GM11168 (cell line): Measurements from ENCODE around the gene HSPBP1.

Experiments used
- in situ Hi-C: fragments of 300-500 bp; cut with MboI; formaldehyde crosslinking; loops from one replicate; pipeline ENCODE4 v1.12.0; 2022; ENCODE audit warnings: low sequenced_read_pairs; ENCODE audit not compliant: unreplicated experiment

HSPBP1 gene

GRCh38 chr19:55305983-55306562 lies 26.2 kb upstream of the HSPBP1 start:
- in situ Hi-C loops, result no loop called here

GRCh38 chr19:55305491-55305890 lies 25.6 kb upstream of the HSPBP1 start:
- in situ Hi-C loops, result no loop called here

GRCh38 chr19:55304980-55305379 lies 25.1 kb upstream of the HSPBP1 start:
- in situ Hi-C loops, result no loop called here

GRCh38 chr19:55304279-55304978 lies 24.5 kb upstream of the HSPBP1 start:
- in situ Hi-C loops, result no loop called here

- in situ Hi-C loops, result no loop called here
Observed at GRCh38 chr19:55303477-55303876, 23.6 kb upstream of the HSPBP1 start.

- in situ Hi-C loops, result no loop called here
Observed at GRCh38 chr19:55302318-55302703, 22.4 kb upstream of the HSPBP1 start.

- in situ Hi-C loops, result no loop called here
Observed at GRCh38 chr19:55301459-55302317, 21.8 kb upstream of the HSPBP1 start.

GRCh38 chr19:55300886-55301458 lies 21.1 kb upstream of the HSPBP1 start:
- in situ Hi-C loops, result no loop called here

GRCh38 chr19:55299991-55300390 lies 20.1 kb upstream of the HSPBP1 start:
- in situ Hi-C loops, result loop anchor here (10.0 kb wide), 1 partner anchor 115 kb away; no protein-coding TSS in a partner anchor

GRCh38 chr19:55297267-55297666 lies 17.4 kb upstream of the HSPBP1 start:
- in situ Hi-C loops, result loop anchor here (10.0 kb wide), 1 partner anchor 118 kb away; no protein-coding TSS in a partner anchor

GRCh38 chr19:55289117-55289796 lies 9.3 kb upstream of the HSPBP1 start:
- in situ Hi-C loops, result no loop called here

GRCh38 chr19:55287361-55288079 lies 7.6 kb upstream of the HSPBP1 start:
- in situ Hi-C loops, result no loop called here

GRCh38 chr19:55285229-55285890 lies 5.5 kb upstream of the HSPBP1 start:
- in situ Hi-C loops, result no loop called here

GRCh38 chr19:55284405-55285058 lies 4.6 kb upstream of the HSPBP1 start:
- in situ Hi-C loops, result no loop called here

GRCh38 chr19:55283548-55284377 lies 3.9 kb upstream of the HSPBP1 start, which contains the start of gene BRSK1:
Gene BRSK1, plus strand, starts transcription at chr19:55283997. Its CDS starts 446 bp downstream, at chr19:55284443.
- in situ Hi-C loops, result no loop called here

GRCh38 chr19:55279340-55279739 lies 570 bp downstream of the HSPBP1 start:
- in situ Hi-C loops, result no loop called here

GRCh38 chr19:55278391-55279135 lies 1.3 kb downstream of the HSPBP1 start:
- in situ Hi-C loops, result no loop called here
